ENCODE results near the gene DCAF11. TPM values are rescaled to one million over a fixed set of nuclear protein-coding genes. Genes with fewer than 3 reads are reported as not detected.

DCAF11 gene
- 10 to 100 TPM; 42.9 to 87.4 (median 57.8) TPM for total RNA-seq

- no peaks in the 10 kb centered on the region for H3K27me3 ChIP-seq
- DNase-seq: peak; percentile 98 to 99
- TF ChIP-seq POLR2A (IDR thresholded peaks at IDR 0.05): peak; percentile 49 to 61
- peak in 1 of 4 experiments; percentile 4 for TF ChIP-seq CTCF (IDR thresholded peaks at IDR 0.05)
- H3K4me3 ChIP-seq: peak within 1 kb of the TSS; percentile 60 to 82
- no peaks in the 10 kb centered on the region for H3K36me3 ChIP-seq
- H3K9me3 ChIP-seq: no peaks in the 10 kb centered on the region
- H3K27ac ChIP-seq: peak within 1 kb of the TSS; percentile 99 to 100
- intact Hi-C loops (cut with DNase I; ENCODE audit: low total_unique reads): no loop called here
- no peaks in the 10 kb centered on the region for H3K4me1 ChIP-seq
These were observed at the start of gene DCAF11, which contains the start of gene NRL for GRCh38 chr14:24114532-24115421. DCAF11 (plus strand) TSS chr14:24114777; CDS start chr14:24115595, 818 bp downstream. NRL (minus strand) TSS chr14:24114949; CDS start chr14:24082848, 32,101 bp downstream.

GRCh38 chr14:24064856-24065255 lies 49.7 kb upstream of the DCAF11 start:
- H3K27ac ChIP-seq: no peak overlapping the region
- H3K4me3 ChIP-seq: no peak overlapping the region
- TF ChIP-seq CTCF (IDR thresholded peaks at IDR 0.05) (no peak), POLR2A (IDR thresholded peaks at IDR 0.05) (no peak)
- no peaks in the 10 kb centered on the region for H3K4me1 ChIP-seq
- no peaks in the 10 kb centered on the region for H3K9me3 ChIP-seq
- H3K27me3 ChIP-seq: no peaks in the 10 kb centered on the region
- no peaks in the 10 kb centered on the region for H3K36me3 ChIP-seq
- intact Hi-C loops (cut with DNase I; ENCODE audit: low total_unique reads): no loop called here
- no peak for DNase-seq

GRCh38 chr14:24065408-24065807 lies 49.2 kb upstream of the DCAF11 start:
- H3K27ac ChIP-seq: no peak overlapping the region
- no peaks in the 10 kb centered on the region for H3K36me3 ChIP-seq
- intact Hi-C loops (cut with DNase I; ENCODE audit: low total_unique reads): no loop called here
- H3K27me3 ChIP-seq: no peaks in the 10 kb centered on the region
- no peak overlapping the region for H3K4me3 ChIP-seq
- H3K4me1 ChIP-seq: no peaks in the 10 kb centered on the region
- no peak for DNase-seq
- H3K9me3 ChIP-seq: no peaks in the 10 kb centered on the region
- no peak for TF ChIP-seq CTCF (IDR thresholded peaks at IDR 0.05)
- no peak for TF ChIP-seq POLR2A (IDR thresholded peaks at IDR 0.05)

GRCh38 chr14:24066496-24067132 lies 48.0 kb upstream of the DCAF11 start:
- TF ChIP-seq POLR2A (IDR thresholded peaks at IDR 0.05) (no peak), CTCF (IDR thresholded peaks at IDR 0.05) (no peak)
- intact Hi-C loops (cut with DNase I; ENCODE audit: low total_unique reads): no loop called here
- Histone ChIP-seq H3K4me3 (no peak overlapping the region), H3K9me3 (no peaks in the 10 kb centered on the region), H3K36me3 (no peaks in the 10 kb centered on the region), H3K4me1 (no peaks in the 10 kb centered on the region), H3K27me3 (no peaks in the 10 kb centered on the region), H3K27ac (no peak overlapping the region)
- no peak for DNase-seq

Data from uterus (tissue), 4 donors.